Vagina (tissue), 2 donors: ENCODE data around the gene PDPK1. TPM values are rescaled to one million over a fixed set of nuclear protein-coding genes. Genes with fewer than 3 reads are reported as not detected.
"Not testable (repeated sequence)": the region's sequence is repeated elsewhere in the genome, so short reads cannot be mapped to it uniquely, and the experiment has no call there.

Experiments
- DNase-seq, 2 donors: peaks; one replicate each; pipeline ENCODE4 v3.0.0-alpha.2; 2017; ENCODE audit errors: extremely low spot score in 2 of 2
- H3K27ac ChIP-seq: fragments of 200-600 bp; sonication (generic); one replicate; pipeline ENCODE4 v1.5.1; 2019
- H3K27me3 ChIP-seq: fragments of 200-600 bp; sonication (generic); one replicate; pipeline ENCODE4 v1.5.1; 2019
- H3K36me3 ChIP-seq, 2 donors: fragments of 200-600 bp; sonication (generic); one replicate each; pipeline ENCODE4 v1.5.1; 2017 to 2019
- H3K4me1 ChIP-seq: fragments of 200-600 bp; sonication (generic); one replicate; pipeline ENCODE4 v1.5.1; 2019
- H3K4me3 ChIP-seq, 2 donors: fragments of 200-600 bp; sonication (generic); 1 replicate in 1 of 2; 2 replicates in 1 of 2; pipeline ENCODE4 v1.5.1; 2016 to 2019
- H3K9me3 ChIP-seq: fragments of 200-600 bp; sonication (generic); one replicate; pipeline ENCODE4 v1.5.1; 2019
- CTCF ChIP-seq, 3 experiments: fragments of 450-650 bp in 2 of 3; fragments of 200-600 bp in 1 of 3; sonication (generic) in 1 of 3; IDR thresholded peaks; one replicate each; pipeline ENCODE4 v1.5.1; 2017 to 2019; ENCODE audit warnings: antibody characterized with exemption in 3 of 3, mild to moderate bottlenecking in 2 of 3, moderate library complexity in 2 of 3
- POLR2A ChIP-seq, 2 donors: fragments of 450-650 bp; IDR thresholded peaks; one replicate each; pipeline ENCODE4 v1.6.1; 2017; ENCODE audit warnings: antibody characterized with exemption in 2 of 2, mild to moderate bottlenecking in 2 of 2, moderate library complexity in 2 of 2
- POLR2AphosphoS5 ChIP-seq, 2 donors: sonication (generic); formaldehyde crosslinking; IDR thresholded peaks; one replicate each; pipeline ENCODE4 v1.9.0; 2017; ENCODE audit warnings: antibody characterized with exemption in 2 of 2, mild to moderate bottlenecking in 2 of 2, low read depth in 1 of 2; ENCODE audit not compliant: insufficient read depth in 1 of 2
- intact Hi-C: fragments of 100-400 bp; cut with DNase I; formaldehyde crosslinking; loops from one replicate; pipeline ENCODE4 v1.15.1; 2023
- total RNA-seq: library from RNA; depleted of rRNA; stranded (reverse); fragments of >200 nt; gene quantifications from one replicate; pipeline ENCODE4 v1.2.3, GENCODE V29; 2016

Gene PDPK1
- total RNA-seq, 1 donor from 2014 or later = 29.2 TPM

- H3K27ac ChIP-seq, intact Hi-C loops, H3K9me3 ChIP-seq, H3K4me1 ChIP-seq, H3K4me3 ChIP-seq, DNase-seq, H3K27me3 ChIP-seq, H3K36me3 ChIP-seq: not testable (repeated sequence)
These were observed 22.9 kb downstream of the PDPK1 start for GRCh38 chr16:2560798-2561133.

- H3K36me3 ChIP-seq, DNase-seq, H3K27me3 ChIP-seq, H3K4me1 ChIP-seq, H3K9me3 ChIP-seq, H3K27ac ChIP-seq, H3K4me3 ChIP-seq, intact Hi-C loops: not testable (repeated sequence)
These were observed 29.7 kb downstream of the PDPK1 start for GRCh38 chr16:2567506-2567905.

GRCh38 chr16:2568573-2568972 is 30.8 kb downstream of the PDPK1 start:
- intact Hi-C loops, H3K27ac ChIP-seq, H3K4me3 ChIP-seq, H3K27me3 ChIP-seq, DNase-seq, H3K36me3 ChIP-seq, H3K4me1 ChIP-seq, H3K9me3 ChIP-seq: not testable (repeated sequence)

GRCh38 chr16:2572704-2573103 is 34.9 kb downstream of the PDPK1 start:
- intact Hi-C loops, DNase-seq, H3K36me3 ChIP-seq, H3K4me1 ChIP-seq, H3K9me3 ChIP-seq, H3K27me3 ChIP-seq, H3K4me3 ChIP-seq, H3K27ac ChIP-seq: not testable (repeated sequence)

- H3K9me3 ChIP-seq, H3K27ac ChIP-seq, H3K4me1 ChIP-seq, H3K27me3 ChIP-seq, intact Hi-C loops, H3K4me3 ChIP-seq, DNase-seq, H3K36me3 ChIP-seq: not testable (repeated sequence)
These were observed 38.0 kb downstream of the PDPK1 start for GRCh38 chr16:2575839-2576238.

- intact Hi-C loops, H3K4me3 ChIP-seq: not testable (repeated sequence)
These were observed 39.2 kb downstream of the PDPK1 start for GRCh38 chr16:2577044-2577443.

GRCh38 chr16:2578905-2579304 is 41.1 kb downstream of the PDPK1 start:
- H3K36me3 ChIP-seq, H3K4me3 ChIP-seq, H3K4me1 ChIP-seq, H3K9me3 ChIP-seq, H3K27ac ChIP-seq, intact Hi-C loops, H3K27me3 ChIP-seq, DNase-seq: not testable (repeated sequence)

More at GRCh38 chr16:2577044-2577443, 39.2 kb downstream of the PDPK1 start:
- H3K27me3 ChIP-seq, H3K4me1 ChIP-seq, H3K9me3 ChIP-seq, H3K36me3 ChIP-seq, DNase-seq, H3K27ac ChIP-seq: not testable (repeated sequence)

- intact Hi-C loops, DNase-seq: not testable (repeated sequence)
These were observed 42.3 kb downstream of the PDPK1 start for GRCh38 chr16:2580143-2580542.

GRCh38 chr16:2580818-2581217 is 43.0 kb downstream of the PDPK1 start:
- intact Hi-C loops = not testable (repeated sequence)

More at GRCh38 chr16:2580143-2580542, 42.3 kb downstream of the PDPK1 start:
- H3K27me3 ChIP-seq, H3K36me3 ChIP-seq, H3K4me1 ChIP-seq, H3K4me3 ChIP-seq, H3K9me3 ChIP-seq, H3K27ac ChIP-seq: not testable (repeated sequence)

GRCh38 chr16:2584729-2585650 is 47.2 kb downstream of the PDPK1 start:
- H3K36me3 ChIP-seq = peaks cover 0 to 45% of the 10 kb centered on the region in 2 donors

More at GRCh38 chr16:2580818-2581217, 43.0 kb downstream of the PDPK1 start:
- peaks cover 0 to 12% of the 10 kb centered on the region in 2 donors for H3K36me3 ChIP-seq
- not testable (repeated sequence) for H3K27me3 ChIP-seq, H3K9me3 ChIP-seq, DNase-seq, H3K27ac ChIP-seq, H3K4me3 ChIP-seq, H3K4me1 ChIP-seq

More at GRCh38 chr16:2584729-2585650, 47.2 kb downstream of the PDPK1 start:
- intact Hi-C loops = no loop called here
- Histone ChIP-seq H3K9me3 (no peaks in the 10 kb centered on the region), H3K4me3 (no peak overlapping the region), H3K4me1 (peaks cover 6% of the 10 kb centered on the region), H3K27ac (no peak overlapping the region), H3K27me3 (no peaks in the 10 kb centered on the region)
- no peak for DNase-seq
- no peak for TF ChIP-seq POLR2AphosphoS5 (IDR thresholded peaks at IDR 0.05; ENCODE audit: insufficient read depth in 1 of 2, low read depth in 1 of 2)
- TF ChIP-seq POLR2A (IDR thresholded peaks at IDR 0.05) = no peak
- TF ChIP-seq CTCF (IDR thresholded peaks at IDR 0.05) = no peak
